Measurements from ENCODE around the gene PPP3CA.

Gene PPP3CA

DNA sequence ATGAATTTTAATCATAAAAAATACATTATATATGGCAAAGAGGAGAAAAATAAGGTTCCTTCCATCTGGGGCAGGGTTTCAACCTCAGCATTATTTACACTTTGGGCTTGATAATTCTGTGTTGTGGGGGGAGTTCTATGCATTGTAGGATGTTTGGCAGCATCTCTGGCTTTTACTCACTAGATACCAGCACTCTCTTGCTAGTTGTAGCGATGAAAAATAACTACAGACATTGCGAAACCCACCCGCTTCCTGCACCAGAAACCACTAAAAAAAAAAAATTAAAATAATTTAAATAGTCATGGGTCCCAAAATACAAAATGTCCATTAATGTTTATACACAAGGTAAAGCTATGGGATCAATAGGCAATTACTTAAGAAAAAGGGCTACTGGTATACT lies 52.7 kb downstream of the PPP3CA start:
- Histone ChIP-seq H3K36me3 (ENCODE audit: control insufficient read depth in 1 of 2, insufficient read depth in 2 of 2, low read length in 2 of 2) (no peaks in the 10 kb centered on the region), H2AK5ac (ENCODE audit: low read length) (no peak overlapping the region), H3K4me1 (ENCODE audit: control insufficient read depth in 1 of 2, insufficient read depth in 2 of 2, low read length in 2 of 2) (no peaks in the 10 kb centered on the region), H3K27ac (ENCODE audit: low read depth, low read length) (no peak overlapping the region), H3K4ac (ENCODE audit: low read depth, low read length) (no peak overlapping the region), H2BK5ac (ENCODE audit: low read depth, low read length, poor library complexity) (no peak overlapping the region), H2BK120ac (ENCODE audit: insufficient read depth, low read length, poor library complexity) (no peak overlapping the region), H3K23ac (ENCODE audit: low read length) (no peak overlapping the region), H2BK12ac (ENCODE audit: low read length) (no peak overlapping the region), H4K91ac (ENCODE audit: low read depth, low read length) (no peak overlapping the region), H3K4me3 (ENCODE audit: low read depth, low read length) (no peak overlapping the region), H3K18ac (ENCODE audit: low read length) (no peak overlapping the region), H3K9me3 (ENCODE audit: insufficient read depth, low read depth, low read length) (no peaks in the 10 kb centered on the region), H2AFZ (ENCODE audit: insufficient read depth, low read length, poor library complexity) (no peak overlapping the region), H3K79me2 (ENCODE audit: control insufficient read depth, insufficient read depth, low read length, poor library complexity) (no peaks in the 10 kb centered on the region), H3K9ac (ENCODE audit: low read length) (no peak overlapping the region), H4K8ac (ENCODE audit: low read depth, low read length) (no peak overlapping the region), H3K14ac (ENCODE audit: low read length) (no peak overlapping the region), H3K4me2 (ENCODE audit: low read length) (no peak overlapping the region), H3K79me1 (ENCODE audit: low read length) (no peaks in the 10 kb centered on the region), H3K27me3 (ENCODE audit: insufficient read depth, low read length) (no peaks in the 10 kb centered on the region), H4K12ac (ENCODE audit: low read depth, low read length) (no peak overlapping the region)
- no CpG with 5 or more reads among the region's 3 CpGs for WGBS (ENCODE audit: extremely low coverage, insufficient coverage, insufficient read length)
- no peak for DNase-seq

DNA sequence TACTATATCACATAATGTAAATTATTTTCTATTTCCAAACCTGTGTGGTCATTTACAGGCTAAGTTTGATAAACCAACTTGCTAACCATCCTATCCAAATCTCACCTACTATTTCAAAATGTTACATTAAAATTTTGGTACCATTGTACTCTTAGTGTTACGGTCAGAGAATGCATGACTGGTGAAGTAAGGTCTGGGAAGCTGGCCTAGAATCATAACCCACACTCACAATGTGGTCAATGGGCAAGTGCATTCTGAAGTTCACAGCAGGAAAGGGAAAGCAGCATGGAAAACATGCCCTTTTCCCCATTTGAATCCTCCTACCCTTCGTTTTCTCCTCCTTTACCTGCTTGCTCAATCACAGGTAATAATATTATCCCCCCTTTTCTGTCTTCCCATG lies 54.4 kb downstream of the PPP3CA start:
- no peak overlapping the region for H3K4me2 ChIP-seq (ENCODE audit: low read length)
- no peak overlapping the region for H2BK120ac ChIP-seq (ENCODE audit: insufficient read depth, low read length, poor library complexity)
- no peak overlapping the region for H2AK5ac ChIP-seq (ENCODE audit: low read length)
- H3K18ac ChIP-seq (ENCODE audit: low read length): no peak overlapping the region
- no CpG with 5 or more reads among the region's 2 CpGs for whole genome bisulfite sequencing (ENCODE audit: extremely low coverage, insufficient coverage, insufficient read length)
- H3K27ac ChIP-seq (ENCODE audit: low read depth, low read length): no peak overlapping the region
- H3K9ac ChIP-seq (ENCODE audit: low read length): no peak overlapping the region
- H3K4ac ChIP-seq (ENCODE audit: low read depth, low read length): no peak overlapping the region
- H4K12ac ChIP-seq (ENCODE audit: low read depth, low read length): no peak overlapping the region
- no peaks in the 10 kb centered on the region for H3K4me1 ChIP-seq (ENCODE audit: control insufficient read depth in 1 of 2, insufficient read depth in 2 of 2, low read length in 2 of 2)
- no peak overlapping the region for H2BK5ac ChIP-seq (ENCODE audit: low read depth, low read length, poor library complexity)
- H3K79me2 ChIP-seq (ENCODE audit: control insufficient read depth, insufficient read depth, low read length, poor library complexity): no peaks in the 10 kb centered on the region
- H3K36me3 ChIP-seq (ENCODE audit: control insufficient read depth in 1 of 2, insufficient read depth in 2 of 2, low read length in 2 of 2): no peaks in the 10 kb centered on the region
- no peak overlapping the region for H3K4me3 ChIP-seq (ENCODE audit: low read depth, low read length)
- no peak for DNase-seq
- H2BK12ac ChIP-seq (ENCODE audit: low read length): no peak overlapping the region
- H3K27me3 ChIP-seq (ENCODE audit: insufficient read depth, low read length): no peaks in the 10 kb centered on the region
- no peaks in the 10 kb centered on the region for H3K9me3 ChIP-seq (ENCODE audit: insufficient read depth, low read depth, low read length)
- no peak overlapping the region for H2AFZ ChIP-seq (ENCODE audit: insufficient read depth, low read length, poor library complexity)
- H3K23ac ChIP-seq (ENCODE audit: low read length): no peak overlapping the region
- H3K14ac ChIP-seq (ENCODE audit: low read length): no peak overlapping the region
- H3K79me1 ChIP-seq (ENCODE audit: low read length): no peaks in the 10 kb centered on the region
- no peak overlapping the region for H4K91ac ChIP-seq (ENCODE audit: low read depth, low read length)
- H4K8ac ChIP-seq (ENCODE audit: low read depth, low read length): no peak overlapping the region

DNA sequence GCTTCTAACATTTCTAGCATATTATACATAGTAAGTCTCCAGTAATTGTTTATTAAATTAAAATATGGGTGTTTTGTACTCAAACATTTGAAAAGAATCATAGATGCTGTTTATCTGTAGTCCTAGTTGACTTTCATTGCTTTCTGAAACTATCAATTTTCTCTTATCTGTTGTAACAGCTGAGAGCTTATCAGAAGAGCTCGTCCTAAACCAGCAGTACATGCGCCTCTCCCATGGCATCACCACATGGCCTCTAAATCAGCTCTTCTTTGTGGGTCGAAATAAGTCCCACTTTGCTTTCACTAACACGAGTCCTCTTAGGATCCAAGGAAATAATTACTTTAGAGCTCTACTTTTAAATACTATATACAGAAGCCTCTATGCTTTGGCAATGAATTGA lies 55.1 kb downstream of the PPP3CA start:
- H3K27me3 ChIP-seq (ENCODE audit: insufficient read depth, low read length): no peaks in the 10 kb centered on the region
- H4K12ac ChIP-seq (ENCODE audit: low read depth, low read length): no peak overlapping the region
- no peak overlapping the region for H2BK5ac ChIP-seq (ENCODE audit: low read depth, low read length, poor library complexity)
- no peak overlapping the region for H3K4ac ChIP-seq (ENCODE audit: low read depth, low read length)
- no peak overlapping the region for H3K18ac ChIP-seq (ENCODE audit: low read length)
- no peak for DNase-seq
- no peaks in the 10 kb centered on the region for H3K9me3 ChIP-seq (ENCODE audit: insufficient read depth, low read depth, low read length)
- H3K4me1 ChIP-seq (ENCODE audit: control insufficient read depth in 1 of 2, insufficient read depth in 2 of 2, low read length in 2 of 2): no peaks in the 10 kb centered on the region
- H3K4me3 ChIP-seq (ENCODE audit: low read depth, low read length): no peak overlapping the region
- H3K27ac ChIP-seq (ENCODE audit: low read depth, low read length): no peak overlapping the region
- H2AK5ac ChIP-seq (ENCODE audit: low read length): no peak overlapping the region
- no peak overlapping the region for H2BK120ac ChIP-seq (ENCODE audit: insufficient read depth, low read length, poor library complexity)
- H3K79me2 ChIP-seq (ENCODE audit: control insufficient read depth, insufficient read depth, low read length, poor library complexity): no peaks in the 10 kb centered on the region
- H3K23ac ChIP-seq (ENCODE audit: low read length): no peak overlapping the region
- H2AFZ ChIP-seq (ENCODE audit: insufficient read depth, low read length, poor library complexity): no peak overlapping the region
- no peak overlapping the region for H3K4me2 ChIP-seq (ENCODE audit: low read length)
- H2BK12ac ChIP-seq (ENCODE audit: low read length): no peak overlapping the region
- H3K9ac ChIP-seq (ENCODE audit: low read length): no peak overlapping the region
- no peaks in the 10 kb centered on the region for H3K79me1 ChIP-seq (ENCODE audit: low read length)
- H4K91ac ChIP-seq (ENCODE audit: low read depth, low read length): no peak overlapping the region
- no CpG with 5 or more reads among the region's 4 CpGs for WGBS (ENCODE audit: extremely low coverage, insufficient coverage, insufficient read length)
- no peak overlapping the region for H4K8ac ChIP-seq (ENCODE audit: low read depth, low read length)
- H3K36me3 ChIP-seq (ENCODE audit: control insufficient read depth in 1 of 2, insufficient read depth in 2 of 2, low read length in 2 of 2): no peaks in the 10 kb centered on the region
- no peak overlapping the region for H3K14ac ChIP-seq (ENCODE audit: low read length)

DNA sequence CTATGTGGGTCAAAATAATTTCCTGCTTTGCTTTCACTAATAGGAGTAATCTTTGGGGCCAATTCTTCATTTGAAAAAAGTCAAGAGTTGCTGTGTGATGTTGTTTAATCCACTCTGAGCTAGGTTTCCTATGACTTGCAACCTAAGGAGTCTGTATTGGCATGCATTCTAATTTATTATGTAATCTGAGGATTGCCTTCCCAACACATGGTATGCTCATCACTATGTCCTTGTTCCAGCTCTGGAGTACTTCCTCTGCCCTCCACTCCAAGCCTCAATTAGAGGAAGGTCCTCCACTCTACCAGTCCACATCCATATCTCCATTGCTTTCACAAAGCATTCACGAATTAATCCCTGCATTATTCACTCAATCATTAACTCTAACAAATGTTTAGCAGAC lies 56.1 kb downstream of the PPP3CA start:
- no peak overlapping the region for H4K8ac ChIP-seq (ENCODE audit: low read depth, low read length)
- no peaks in the 10 kb centered on the region for H3K79me2 ChIP-seq (ENCODE audit: control insufficient read depth, insufficient read depth, low read length, poor library complexity)
- DNase-seq: no peak
- no peak overlapping the region for H2BK5ac ChIP-seq (ENCODE audit: low read depth, low read length, poor library complexity)
- H4K91ac ChIP-seq (ENCODE audit: low read depth, low read length): no peak overlapping the region
- H2BK120ac ChIP-seq (ENCODE audit: insufficient read depth, low read length, poor library complexity): no peak overlapping the region
- no peak overlapping the region for H2AK5ac ChIP-seq (ENCODE audit: low read length)
- no peak overlapping the region for H2BK12ac ChIP-seq (ENCODE audit: low read length)
- H3K27ac ChIP-seq (ENCODE audit: low read depth, low read length): no peak overlapping the region
- no peak overlapping the region for H3K14ac ChIP-seq (ENCODE audit: low read length)
- H3K79me1 ChIP-seq (ENCODE audit: low read length): no peaks in the 10 kb centered on the region
- no peaks in the 10 kb centered on the region for H3K9me3 ChIP-seq (ENCODE audit: insufficient read depth, low read depth, low read length)
- H3K23ac ChIP-seq (ENCODE audit: low read length): no peak overlapping the region
- no peak overlapping the region for H3K18ac ChIP-seq (ENCODE audit: low read length)
- H3K27me3 ChIP-seq (ENCODE audit: insufficient read depth, low read length): no peaks in the 10 kb centered on the region
- H4K12ac ChIP-seq (ENCODE audit: low read depth, low read length): no peak overlapping the region
- no peak overlapping the region for H3K4me3 ChIP-seq (ENCODE audit: low read depth, low read length)
- H3K36me3 ChIP-seq (ENCODE audit: control insufficient read depth in 1 of 2, insufficient read depth in 2 of 2, low read length in 2 of 2): no peaks in the 10 kb centered on the region
- H3K9ac ChIP-seq (ENCODE audit: low read length): no peak overlapping the region
- no peak overlapping the region for H3K4me2 ChIP-seq (ENCODE audit: low read length)
- H2AFZ ChIP-seq (ENCODE audit: insufficient read depth, low read length, poor library complexity): no peak overlapping the region
- WGBS (ENCODE audit: extremely low coverage, insufficient coverage, insufficient read length): 100% methylated on average over 1 of the region's 1 CpG
- no peak overlapping the region for H3K4ac ChIP-seq (ENCODE audit: low read depth, low read length)
- no peaks in the 10 kb centered on the region for H3K4me1 ChIP-seq (ENCODE audit: control insufficient read depth in 1 of 2, insufficient read depth in 2 of 2, low read length in 2 of 2)
